Measurements from ENCODE around the gene PCNX1. TPM values are rescaled to one million over a fixed set of nuclear protein-coding genes. Genes with fewer than 3 reads are reported as not detected.

Gene PCNX1
- total and polyA plus RNA-seq, 2 of the 4 experiments (the other 2 are of a cell fraction): 15.0 to 43.7 TPM

DNA sequence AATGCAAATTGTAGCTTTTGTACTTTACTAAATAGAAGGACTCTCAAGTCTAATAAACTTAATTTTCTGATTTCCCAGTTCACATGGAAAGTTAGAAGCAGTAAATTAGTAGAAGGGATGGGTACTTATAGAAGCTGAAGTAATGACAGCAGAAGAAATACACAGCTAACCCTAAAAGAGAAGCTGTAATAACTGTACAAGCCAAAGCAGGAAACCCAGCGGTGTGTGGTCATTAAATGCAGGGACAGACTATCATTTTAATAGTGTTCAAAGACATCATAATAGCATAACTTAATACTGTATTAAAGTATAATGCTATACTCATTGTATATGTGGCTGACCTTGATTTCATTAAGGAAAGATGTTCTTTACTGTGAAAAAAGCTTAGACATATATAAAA is 74.9 kb downstream of the PCNX1 start:
- H4K20me1 ChIP-seq (ENCODE audit: insufficient read depth, low read length): no peaks in the 10 kb centered on the region; the same call in 1 of the 2 replicates
- H2BK5ac ChIP-seq (ENCODE audit: low read depth, low read length, poor library complexity, severe bottlenecking): peak overlapping the region; percentile 19
- H3K4ac ChIP-seq (ENCODE audit: low read depth, low read length): no peak overlapping the region
- no peak overlapping the region for H3K4me2 ChIP-seq (ENCODE audit: low read depth, low read length)
- intact Hi-C loops (cut with micrococcal nuclease) (no loop called here), dilution Hi-C loops (cut with HindIII; ENCODE audit: low sequenced_read_pairs, unreplicated experiment) (no loop called here), in situ Hi-C loops (cut with MboI; ENCODE audit: low sequenced_read_pairs) (no loop called here)
- no peak overlapping the region for H3K23ac ChIP-seq (ENCODE audit: low read depth, low read length)
- no peak overlapping the region for H3K56ac ChIP-seq (ENCODE audit: extremely low read depth, insufficient read depth, low read length)
- no peak overlapping the region for H2AFZ ChIP-seq (replicated peaks; ENCODE audit: low read length, poor library complexity)
- H3K27me3 ChIP-seq (ENCODE audit: control insufficient read depth, insufficient read depth, low read length): no peaks in the 10 kb centered on the region
- H4K5ac ChIP-seq (ENCODE audit: low read depth, low read length): no peak overlapping the region
- H4K91ac ChIP-seq (ENCODE audit: insufficient read depth, low read depth, low read length): no peak overlapping the region
- no peak overlapping the region for H2BK15ac ChIP-seq (ENCODE audit: low read depth, low read length)
- H4K8ac ChIP-seq (ENCODE audit: low read depth in 2 of 2, low read length in 2 of 2): no peak overlapping the region
- DNase-seq (no peak), ATAC-seq (ENCODE audit: low read depth) (no peak)
- H3K9ac ChIP-seq (ENCODE audit: low read depth, low read length): no peak overlapping the region
- no peak overlapping the region for H2AK9ac ChIP-seq (replicated peaks; ENCODE audit: low read depth, low read length, poor library complexity)
- H3K9me3 ChIP-seq (ENCODE audit: control insufficient read depth, insufficient read depth, low read length): no peaks in the 10 kb centered on the region
- WGBS, 2 experiments (ENCODE audit: extremely low coverage in 2 of 2, insufficient read length in 1 of 2): no CpG with 5 or more reads among the region's 1 CpG
- no peak overlapping the region for H2AK5ac ChIP-seq (ENCODE audit: low read depth, low read length)
- TF ChIP-seq, protein P1, sequence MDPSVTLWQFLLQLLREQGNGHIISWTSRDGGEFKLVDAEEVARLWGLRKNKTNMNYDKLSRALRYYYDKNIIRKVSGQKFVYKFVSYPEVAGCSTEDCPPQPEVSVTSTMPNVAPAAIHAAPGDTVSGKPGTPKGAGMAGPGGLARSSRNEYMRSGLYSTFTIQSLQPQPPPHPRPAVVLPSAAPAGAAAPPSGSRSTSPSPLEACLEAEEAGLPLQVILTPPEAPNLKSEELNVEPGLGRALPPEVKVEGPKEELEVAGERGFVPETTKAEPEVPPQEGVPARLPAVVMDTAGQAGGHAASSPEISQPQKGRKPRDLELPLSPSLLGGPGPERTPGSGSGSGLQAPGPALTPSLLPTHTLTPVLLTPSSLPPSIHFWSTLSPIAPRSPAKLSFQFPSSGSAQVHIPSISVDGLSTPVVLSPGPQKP (IDR thresholded peaks at IDR 0.05; ENCODE audit: borderline replicate concordance, low read depth, low read length): no peak
- TF ChIP-seq MAZ (IDR thresholded peaks at IDR 0.05; ENCODE audit: borderline replicate concordance, low read depth, low read length) (no peak), MAFK (IDR thresholded peaks at IDR 0.05; ENCODE audit: low read depth, low read length) (no peak), CEBPB (IDR thresholded peaks at IDR 0.05; ENCODE audit: low read depth, low read length) (no peak), RCOR1 (IDR thresholded peaks at IDR 0.05; ENCODE audit: insufficient replicate concordance, low read length) (no peak), BHLHE40 (IDR thresholded peaks at IDR 0.05; ENCODE audit: low read depth, low read length) (no peak)
- H3K18ac ChIP-seq (ENCODE audit: low read depth, low read length): no peak overlapping the region
- no peak overlapping the region for H2BK20ac ChIP-seq (ENCODE audit: low read depth, low read length)
- ChIA-PET POLR2A (ENCODE audit: unreplicated experiment) (no interaction called here), CTCF (interaction anchor here (0.5 to 1.1 kb wide), 3 partner anchors 10 to 1207 kb away, joined by 3 to 4 read pairs (median 4); no protein-coding TSS in a partner anchor)
- peaks cover 14 to 28% of the 10 kb centered on the region in 2 experiments for H3K79me1 ChIP-seq (ENCODE audit: low read depth in 1 of 2, low read length in 2 of 2)
- H3K4me1 ChIP-seq (ENCODE audit: control insufficient read depth, insufficient read depth, low read length): peaks cover 2% of the 10 kb centered on the region; the same call in 1 of the 2 replicates
- peaks cover 7% of the 10 kb centered on the region; the same call in 1 of the 2 replicates for H3K9me1 ChIP-seq (ENCODE audit: insufficient read depth, low read length)
- no peak overlapping the region for H2BK120ac ChIP-seq (ENCODE audit: low read depth, low read length)
- no peak overlapping the region for H3K27ac ChIP-seq (ENCODE audit: insufficient read depth, low read length)
- peaks cover 13% of the 10 kb centered on the region for H3K36me3 ChIP-seq (ENCODE audit: control insufficient read depth, insufficient read depth, low read length)
- no peak overlapping the region for H3K14ac ChIP-seq (replicated peaks; ENCODE audit: low read depth, low read length)
- BruUV-seq (replicated peaks): no TSS peak
- no peak overlapping the region for H3K4me3 ChIP-seq (ENCODE audit: insufficient read depth, low read depth, low read length)
